OCI-LY1 (cell line): ENCODE results near the gene AADACL2.

Experiments
- H2AFZ ChIP-seq: fragments of 200-600 bp; sonication (generic), shearing (Covaris generic); 2 replicates; pipeline ENCODE4 v1.6.0; 2014; ENCODE audit warnings: antibody characterized with exemption, mild to moderate bottlenecking, low read length
- H3F3A ChIP-seq: fragments of 200-600 bp; sonication (generic), shearing (Covaris generic); 2 replicates; pipeline ENCODE4 v1.6.0; 2014; ENCODE audit warnings: mild to moderate bottlenecking, antibody characterized with exemption, low read length, moderate library complexity; ENCODE audit not compliant: insufficient read depth
- H3K27ac ChIP-seq: fragments of 200-600 bp; sonication (generic); 2 replicates; pipeline ENCODE4 v1.5.1; 2014; ENCODE audit warnings: low read length, mixed run types, mild to moderate bottlenecking, low read depth; ENCODE audit not compliant: poor library complexity, severe bottlenecking
- H3K27me3 ChIP-seq: fragments of 200-600 bp; sonication (generic); 2 replicates; pipeline ENCODE4 v1.6.0; 2014; ENCODE audit warnings: antibody characterized with exemption, mild to moderate bottlenecking, low read length, moderate library complexity; ENCODE audit not compliant: insufficient read depth
- H3K36me3 ChIP-seq: fragments of 200-600 bp; sonication (generic); 2 replicates; pipeline ENCODE4 v1.6.1; 2014; ENCODE audit warnings: mild to moderate bottlenecking, antibody characterized with exemption, low read length, moderate library complexity, mixed read lengths; ENCODE audit not compliant: insufficient read depth
- H3K4me1 ChIP-seq: fragments of 200-600 bp; sonication (generic); 2 replicates; pipeline ENCODE4 v1.5.1; 2014; ENCODE audit warnings: mild to moderate bottlenecking, low read length, moderate library complexity; ENCODE audit not compliant: insufficient read depth, severe bottlenecking
- H3K4me2 ChIP-seq: fragments of 200-600 bp; sonication (generic), shearing (Covaris generic); 2 replicates; pipeline ENCODE4 v1.6.1; 2014; ENCODE audit warnings: low read length
- H3K4me3 ChIP-seq: fragments of 200-600 bp; sonication (generic); 2 replicates; pipeline ENCODE4 v1.5.1; 2014; ENCODE audit warnings: low read length, low read depth, mild to moderate bottlenecking, mixed read lengths; ENCODE audit not compliant: poor library complexity, severe bottlenecking
- H3K79me2 ChIP-seq: fragments of 200-600 bp; shearing (Covaris generic); 2 replicates; pipeline ENCODE4 v1.6.1; 2016; ENCODE audit warnings: mixed run types, low read length, mixed read lengths; ENCODE audit not compliant: insufficient read depth
- H3K9ac ChIP-seq: fragments of 200-600 bp; sonication (generic), shearing (Covaris generic); 2 replicates; pipeline ENCODE4 v1.6.1; 2014; ENCODE audit warnings: mild to moderate bottlenecking, low read length, mixed read lengths
- H3K9me2 ChIP-seq: fragments of 200-600 bp; sonication (generic), shearing (Covaris generic); 2 replicates; pipeline ENCODE4 v1.6.1; 2014; ENCODE audit warnings: low read depth, mild to moderate bottlenecking, low read length, mixed read lengths
- H3K9me3 ChIP-seq: fragments of 200-600 bp; shearing (Covaris generic); 2 replicates; pipeline ENCODE4 v1.6.1; 2014; ENCODE audit warnings: low read length, mixed read lengths
- H4K20me1 ChIP-seq: fragments of 200-600 bp; sonication (generic), shearing (Covaris generic); 2 replicates; pipeline ENCODE4 v1.6.0; 2016; ENCODE audit warnings: mild to moderate bottlenecking, low read length; ENCODE audit not compliant: insufficient read depth
- CTCF ChIP-seq: fragments of 200-600 bp; sonication (generic), shearing (Covaris generic); IDR thresholded peaks from 2 replicates; pipeline ENCODE4 v1.5.1; 2017; ENCODE audit warnings: mild to moderate bottlenecking, antibody characterized with exemption, low read length, moderate library complexity, mixed read lengths
- EZH2 ChIP-seq: fragments of 200-600 bp; sonication (generic), shearing (Covaris generic); IDR thresholded peaks from 2 replicates; pipeline ENCODE4 v1.8.0; 2017; ENCODE audit warnings: borderline replicate concordance, mixed run types, mild to moderate bottlenecking, antibody characterized with exemption, low read length, moderate library complexity, mixed read lengths

Gene AADACL2

GRCh38 chr3:151707216-151707615, 26.5 kb upstream of the AADACL2 start:
- Histone ChIP-seq H3F3A (no peaks in the 10 kb centered on the region), H2AFZ (no peak overlapping the region), H3K27ac (no peak overlapping the region), H3K27me3 (no peaks in the 10 kb centered on the region), H3K4me2 (no peak overlapping the region), H3K9me2 (no peaks in the 10 kb centered on the region), H3K4me3 (no peak overlapping the region), H3K36me3 (no peaks in the 10 kb centered on the region), H3K9ac (no peak overlapping the region), H3K4me1 (no peaks in the 10 kb centered on the region), H4K20me1 (no peaks in the 10 kb centered on the region), H3K79me2 (no peaks in the 10 kb centered on the region), H3K9me3 (no peaks in the 10 kb centered on the region)
- TF ChIP-seq CTCF (no peak), EZH2 (no peak)

- TF ChIP-seq EZH2: no peak
- no peak for TF ChIP-seq CTCF
- Histone ChIP-seq H3K79me2 (no peaks in the 10 kb centered on the region), H3K4me3 (no peak overlapping the region), H3K4me2 (no peak overlapping the region), H3K9me2 (no peaks in the 10 kb centered on the region), H3K9me3 (no peaks in the 10 kb centered on the region), H2AFZ (no peak overlapping the region), H3K4me1 (no peaks in the 10 kb centered on the region), H3F3A (no peaks in the 10 kb centered on the region), H3K27me3 (no peaks in the 10 kb centered on the region), H4K20me1 (no peaks in the 10 kb centered on the region), H3K36me3 (no peaks in the 10 kb centered on the region), H3K9ac (no peak overlapping the region), H3K27ac (no peak overlapping the region)
These were observed 24.9 kb upstream of the AADACL2 start for GRCh38 chr3:151708868-151709267.

GRCh38 chr3:151709847-151710246, 23.9 kb upstream of the AADACL2 start:
- Histone ChIP-seq H3K4me3 (no peak overlapping the region), H3K9ac (no peak overlapping the region), H3K4me1 (no peaks in the 10 kb centered on the region), H3K36me3 (no peaks in the 10 kb centered on the region), H3K4me2 (no peak overlapping the region), H4K20me1 (no peaks in the 10 kb centered on the region), H3K79me2 (no peaks in the 10 kb centered on the region), H3F3A (no peaks in the 10 kb centered on the region; the same call in 1 of the 2 replicates), H3K9me3 (no peaks in the 10 kb centered on the region), H2AFZ (no peak overlapping the region), H3K27ac (no peak overlapping the region), H3K9me2 (no peaks in the 10 kb centered on the region), H3K27me3 (no peaks in the 10 kb centered on the region)
- no peak for TF ChIP-seq CTCF
- no peak for TF ChIP-seq EZH2
